ENCODE results near the gene SAG.
A peak's percentile ranks its signal among the peaks of the same experiment; 100 is the strongest.
"Not testable (repeated sequence)": the region's sequence is repeated elsewhere in the genome, so short reads cannot be mapped to it uniquely, and the experiment has no call there.

Gene SAG

DNA sequence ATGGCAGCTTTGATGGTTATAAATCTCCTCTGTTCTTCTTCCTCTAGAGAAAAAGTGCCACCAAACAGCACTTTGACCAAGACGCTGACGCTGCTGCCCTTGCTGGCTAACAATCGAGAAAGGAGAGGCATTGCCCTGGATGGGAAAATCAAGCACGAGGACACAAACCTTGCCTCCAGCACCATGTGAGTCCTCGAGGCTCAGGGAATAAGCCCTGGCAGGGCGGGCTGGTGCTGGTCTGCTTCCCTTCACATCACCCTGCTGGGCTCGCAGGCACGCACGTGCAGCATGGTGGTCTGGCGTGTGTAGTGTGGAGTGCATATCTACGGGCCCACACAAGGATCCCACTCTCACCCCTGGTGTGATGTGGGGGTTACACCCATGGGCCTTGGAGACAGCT lies 27.3 kb downstream of the SAG start:
- no peak for DNase-seq

DNA sequence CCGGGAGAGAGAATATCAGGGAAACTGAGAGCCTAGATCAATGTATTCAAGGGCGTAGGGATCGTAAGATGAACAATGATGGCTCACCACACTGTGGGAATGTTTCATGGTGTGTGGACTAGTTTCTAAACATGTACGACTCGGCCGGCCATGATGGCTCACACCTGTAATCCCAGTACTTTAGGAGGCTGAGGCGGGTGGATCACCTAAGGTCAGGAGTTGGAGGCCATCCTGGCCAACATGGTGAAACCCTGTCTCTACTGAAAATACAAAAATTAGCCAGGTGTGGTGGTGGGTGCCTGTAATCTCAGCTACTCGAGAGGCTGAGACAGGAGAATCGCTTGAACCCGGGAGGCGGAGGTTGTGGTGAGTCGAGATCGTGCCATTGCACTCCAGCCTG lies 28.5 kb downstream of the SAG start:
- not testable (repeated sequence) for DNase-seq

DNA sequence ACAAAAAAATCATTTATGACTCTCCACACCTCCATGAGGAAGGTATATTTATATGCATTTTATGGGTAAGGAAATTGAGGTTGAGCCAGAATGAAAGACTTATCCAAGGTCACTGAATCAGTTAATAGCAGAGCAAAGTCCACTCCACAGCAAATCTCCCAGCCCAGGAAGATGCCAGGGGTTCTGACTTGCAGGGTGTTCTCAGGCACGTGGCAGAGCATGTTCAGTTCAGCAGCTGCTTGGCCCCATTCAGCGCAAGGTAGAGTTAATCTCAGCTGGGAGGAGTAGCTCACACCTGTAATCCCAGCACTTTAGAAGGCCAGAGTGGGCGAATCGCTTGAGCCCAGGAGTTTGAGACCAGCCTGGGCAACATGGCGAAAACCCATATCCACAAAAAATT lies 28.9 kb downstream of the SAG start:
- no peak for DNase-seq

DNA sequence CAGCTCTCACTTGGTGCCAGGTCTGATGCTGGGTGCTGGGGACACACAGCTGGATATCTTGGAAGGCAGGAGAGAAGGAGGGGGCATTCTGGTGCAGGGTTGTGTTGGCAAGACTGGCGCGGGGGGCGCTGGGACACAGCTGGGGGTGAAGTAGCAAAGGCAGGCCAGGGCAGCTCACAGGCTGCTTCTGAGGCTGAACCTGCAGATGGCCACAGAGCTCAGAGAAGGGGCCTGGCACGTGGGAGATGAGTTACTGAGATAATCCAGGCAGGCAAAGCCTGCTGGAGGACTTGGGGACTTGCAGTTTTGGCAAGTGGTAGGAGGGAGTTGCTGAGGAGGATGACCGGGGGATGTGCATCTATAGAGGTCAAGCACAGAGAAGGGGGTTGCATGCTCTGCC lies 30.4 kb downstream of the SAG start:
- DNase-seq: no peak

DNA sequence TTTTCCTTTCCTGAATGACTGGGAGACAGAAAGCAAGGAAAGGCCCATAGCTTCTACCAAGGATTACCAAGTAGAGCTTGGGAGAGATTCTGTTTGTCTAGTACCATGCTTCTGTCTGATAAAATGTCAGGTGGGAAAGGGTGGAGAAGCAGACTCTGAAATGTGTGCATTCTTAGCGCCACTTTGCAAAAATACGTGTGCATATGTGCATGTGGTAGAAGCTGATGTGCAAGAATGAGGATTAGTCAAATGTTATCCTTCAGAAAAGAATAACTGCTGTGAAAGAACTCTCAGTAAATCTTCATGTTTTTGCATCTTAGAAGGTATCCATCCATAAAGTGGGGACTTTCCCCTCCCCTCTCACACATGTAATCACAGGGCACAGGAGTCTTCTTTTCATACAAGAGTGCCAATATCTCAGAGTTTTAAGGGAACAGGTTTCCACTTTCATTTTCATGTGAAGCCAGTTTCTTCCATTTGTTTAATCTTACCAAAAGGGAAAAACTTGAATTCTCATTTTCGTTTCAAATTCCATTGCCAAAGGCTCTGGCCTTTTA lies 31.3 kb downstream of the SAG start:
- DNase-seq: no peak

DNA sequence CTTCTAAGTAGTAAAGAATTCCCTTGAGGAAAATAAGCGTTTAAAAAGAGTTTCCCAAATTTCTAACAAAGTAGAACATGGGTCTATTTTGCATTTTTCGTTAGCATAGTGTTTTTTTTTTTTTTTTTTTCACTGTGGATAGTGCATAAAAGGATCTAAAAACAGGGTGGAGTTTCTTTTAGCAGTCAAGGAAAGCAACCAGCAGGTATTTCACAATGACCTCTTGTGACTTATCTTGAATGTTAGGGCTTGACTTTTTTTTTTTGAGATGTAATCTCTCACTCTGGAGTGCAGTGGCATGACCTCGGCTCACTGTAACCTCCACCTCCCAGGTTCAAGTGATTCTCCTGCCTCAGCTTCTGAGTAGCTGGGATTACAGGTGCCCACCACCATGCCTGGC lies 31.8 kb downstream of the SAG start:
- no peak for DNase-seq

DNA sequence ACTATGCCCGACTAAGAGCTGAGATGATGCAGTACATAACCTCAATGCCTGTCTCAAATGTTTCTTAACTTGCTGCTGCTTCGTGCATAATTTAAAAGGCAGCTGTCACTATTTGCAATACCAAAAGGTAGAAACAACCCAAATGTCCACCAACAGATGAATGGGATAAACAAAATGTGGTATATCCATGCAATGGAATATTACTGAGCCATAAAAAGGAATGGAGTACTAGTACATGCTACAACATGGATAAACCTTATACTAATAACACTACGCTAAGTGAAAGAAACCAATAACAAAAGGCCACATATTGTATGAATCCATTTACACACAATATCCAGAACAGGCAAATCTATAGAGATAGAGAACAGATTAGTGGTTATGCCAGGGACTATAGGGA lies 33.7 kb downstream of the SAG start:
- no peak for DNase-seq

DNA sequence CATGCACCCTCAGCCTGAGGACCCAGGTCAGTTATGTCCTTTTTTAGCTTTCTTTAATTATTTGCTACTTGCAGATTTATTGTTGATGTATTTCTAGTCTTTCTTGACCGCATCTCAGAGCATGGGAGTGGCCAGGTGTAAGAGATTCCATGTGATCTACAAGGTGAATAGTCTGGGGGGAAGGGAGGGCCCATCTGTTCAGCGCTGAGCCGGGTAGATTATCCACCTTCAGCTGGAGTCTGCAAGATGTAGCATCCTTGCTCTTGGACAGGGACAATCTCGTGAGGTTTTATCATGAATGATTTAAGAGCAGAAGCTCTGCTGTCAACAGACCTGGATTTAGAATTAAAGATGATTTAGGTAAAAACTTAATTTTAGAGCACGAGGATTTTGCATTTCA lies 34.7 kb downstream of the SAG start:
- no peak for DNase-seq

DNA sequence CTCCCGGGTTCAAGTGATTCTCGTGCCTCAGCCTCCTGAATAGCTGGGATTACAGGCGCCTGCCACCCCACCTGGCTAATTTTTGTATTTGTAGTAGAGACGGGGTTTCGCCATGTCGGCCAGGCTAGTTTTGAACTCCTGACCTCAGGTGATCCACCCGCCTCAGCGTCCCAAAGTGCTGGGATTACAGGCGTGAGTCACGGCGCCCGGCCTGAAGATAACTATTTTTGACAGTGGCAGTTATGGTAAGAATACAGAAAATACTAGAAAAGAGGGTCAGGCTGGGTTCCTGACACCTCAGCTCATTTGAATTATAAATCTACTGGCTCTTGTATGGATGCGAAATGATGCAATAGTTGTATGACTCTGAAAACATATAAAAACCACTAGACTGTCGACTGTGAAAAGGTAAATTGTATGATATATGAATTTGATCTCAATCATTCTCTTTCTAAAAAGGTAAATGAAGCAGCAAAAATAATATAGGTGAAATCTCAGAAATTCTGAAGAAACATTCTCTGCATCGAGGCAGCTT lies 35.6 kb downstream of the SAG start:
- DNase-seq: no peak

DNA sequence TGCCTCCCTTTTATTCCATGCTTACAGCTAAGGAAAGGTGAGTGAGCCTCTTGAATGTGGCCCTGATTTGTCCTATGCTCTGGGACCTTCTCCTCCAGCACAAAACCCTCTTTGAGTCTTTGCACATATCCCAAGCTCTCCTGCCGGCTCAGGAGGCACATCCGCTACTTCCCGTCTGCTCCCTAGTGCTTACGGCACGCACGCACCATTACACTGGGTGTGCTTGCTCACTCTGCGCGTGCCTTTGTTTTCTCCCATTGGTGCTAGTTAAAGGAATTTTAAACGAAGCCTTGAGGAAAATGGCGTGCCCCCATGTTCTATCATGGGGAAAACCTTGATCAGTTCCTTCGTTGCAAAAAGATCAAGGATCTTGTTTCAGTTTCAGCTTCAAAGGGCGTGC lies 38.8 kb downstream of the SAG start:
- DNase-seq: no peak

DNA sequence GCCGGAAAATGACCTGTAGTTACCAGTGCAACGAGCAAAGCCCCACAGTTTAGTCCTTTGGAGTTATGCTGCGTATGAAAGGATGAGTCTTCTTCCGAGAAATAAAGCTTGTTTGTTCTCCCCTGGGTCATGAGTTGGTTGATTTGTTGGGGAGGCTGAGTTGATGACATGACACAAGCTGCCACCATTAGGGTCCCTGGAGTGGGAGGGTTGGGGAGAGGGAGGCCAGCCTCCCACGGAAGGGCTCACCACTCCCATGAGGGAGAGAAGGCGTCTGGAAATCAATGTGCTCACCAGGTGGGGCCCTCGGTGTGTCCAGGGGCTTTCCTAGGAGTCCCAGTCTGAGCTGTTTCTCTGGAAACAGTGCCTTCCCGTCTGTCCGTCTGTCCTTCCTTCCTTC lies 39.3 kb downstream of the SAG start:
- DNase-seq: no peak

DNA sequence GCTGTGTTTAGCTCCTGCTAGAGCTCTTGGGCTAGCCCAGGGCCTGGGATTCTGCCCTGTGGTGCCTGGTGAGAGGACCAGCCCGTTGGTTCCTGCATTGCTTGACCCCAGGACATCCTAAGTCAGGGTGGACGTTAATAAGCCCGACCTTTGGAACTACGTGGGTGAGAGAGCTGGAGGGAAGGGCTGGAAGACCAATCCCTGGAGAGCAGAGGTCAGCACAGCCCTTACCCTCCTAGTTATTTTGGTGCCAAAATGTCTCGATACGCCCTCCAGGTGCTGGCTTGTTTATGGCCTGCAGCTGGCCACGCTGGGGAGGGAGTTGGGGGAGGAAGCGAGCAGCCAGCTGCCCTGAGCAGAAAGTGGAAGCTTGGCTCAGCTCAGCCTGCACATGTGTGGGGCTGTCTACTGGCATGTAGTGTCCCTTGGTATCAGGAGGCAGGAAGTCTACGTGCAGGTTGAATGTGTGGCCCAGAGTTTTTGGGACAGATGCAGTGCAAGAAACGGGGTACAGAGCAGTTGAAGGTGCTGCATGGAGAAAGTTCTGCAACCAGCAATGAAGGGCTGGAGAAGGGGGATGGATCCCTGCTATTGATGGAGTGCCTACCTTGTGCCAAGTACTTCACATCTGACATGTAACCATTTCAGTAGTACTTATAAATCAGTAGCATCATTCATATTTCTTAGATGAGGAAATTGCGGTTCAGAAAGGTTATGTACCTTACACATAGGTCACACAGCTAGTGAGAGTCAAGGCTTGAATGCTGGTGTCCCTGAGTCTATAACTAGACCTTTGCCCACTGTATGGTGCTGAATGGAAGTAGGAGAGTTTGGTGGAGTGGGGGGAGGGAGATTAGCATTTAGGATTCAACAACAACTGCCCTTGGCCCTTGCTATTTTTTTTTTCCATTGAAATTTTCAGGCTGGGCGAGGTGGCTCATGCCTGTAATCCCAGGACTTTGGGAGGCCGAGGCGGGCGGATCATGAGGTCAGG lies 41.7 kb downstream of the SAG start:
- DNase-seq: no peak

DNA sequence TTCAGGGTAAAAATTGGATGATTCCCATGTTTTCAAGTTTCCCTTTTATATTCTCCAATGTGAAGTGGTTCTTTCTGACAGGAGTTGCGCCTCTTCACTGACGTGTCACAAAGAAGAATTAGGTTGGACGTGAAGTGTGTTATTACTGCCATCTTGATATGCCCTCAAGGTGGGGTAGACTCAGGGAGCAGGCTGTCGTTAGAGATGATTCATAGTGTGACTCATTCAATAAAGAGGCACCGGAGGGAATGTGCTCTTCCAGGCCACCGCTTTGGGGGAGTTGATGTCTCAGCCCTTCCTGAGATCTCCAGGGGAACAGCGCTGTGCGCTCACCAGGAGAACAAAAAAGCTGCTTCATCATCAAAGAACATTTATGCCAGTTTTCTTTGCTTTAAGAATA lies 43.1 kb downstream of the SAG start:
- peak; percentile 92 for DNase-seq

DNA sequence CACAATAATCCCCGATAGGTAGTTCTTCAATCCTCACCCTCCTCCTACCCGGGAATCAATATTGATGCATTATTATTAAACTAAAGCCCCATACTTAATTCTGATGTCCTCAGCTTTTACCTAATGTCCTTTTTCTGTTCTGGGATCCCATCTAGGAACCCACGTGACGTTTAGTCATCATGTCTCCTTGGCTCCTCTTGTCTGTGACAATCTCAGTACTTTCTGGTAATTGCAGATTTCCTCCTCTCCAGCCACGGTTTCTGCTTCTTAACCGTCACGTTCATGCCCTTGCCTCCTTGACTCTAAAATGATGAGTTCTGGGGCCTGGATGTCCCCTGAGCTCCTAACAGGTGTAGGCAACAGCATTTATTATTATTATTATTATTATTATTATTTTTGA lies 43.8 kb downstream of the SAG start:
- DNase-seq: peak; percentile 16

DNA sequence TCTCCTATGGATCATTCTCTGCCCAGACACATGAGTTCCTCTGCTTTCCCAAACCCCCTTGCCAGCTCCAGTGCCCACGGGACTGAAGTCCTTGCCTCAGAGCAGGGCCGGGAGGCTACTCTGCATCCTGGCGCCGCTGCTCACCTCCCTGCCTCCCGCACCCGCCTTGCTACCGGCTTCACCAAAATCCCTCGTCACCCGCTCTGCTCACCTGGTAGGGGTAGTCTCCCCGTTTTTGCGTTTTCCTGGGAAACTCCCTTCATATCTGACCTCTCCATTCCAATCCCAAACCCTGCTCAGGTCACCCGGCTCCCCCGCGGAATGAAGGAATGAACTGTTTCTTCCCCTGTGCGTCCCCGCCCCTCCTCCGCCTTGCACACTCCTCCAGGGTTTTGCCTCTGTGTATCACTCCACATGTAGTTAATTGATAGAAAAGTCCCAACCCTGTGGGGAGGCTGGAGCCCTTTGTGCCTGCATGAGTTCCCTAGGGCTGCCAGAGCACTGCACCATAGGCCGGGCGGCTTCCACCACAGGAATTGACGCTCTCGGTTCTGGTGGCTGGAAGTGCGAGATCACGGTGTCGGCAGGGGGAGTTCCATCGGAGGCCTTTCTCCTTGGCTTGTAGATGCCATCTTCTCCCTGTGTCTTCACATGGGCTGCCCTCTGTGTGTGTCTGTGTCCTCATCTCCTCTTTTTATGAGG lies 44.7 kb downstream of the SAG start:
- DNase-seq: no peak

DNA sequence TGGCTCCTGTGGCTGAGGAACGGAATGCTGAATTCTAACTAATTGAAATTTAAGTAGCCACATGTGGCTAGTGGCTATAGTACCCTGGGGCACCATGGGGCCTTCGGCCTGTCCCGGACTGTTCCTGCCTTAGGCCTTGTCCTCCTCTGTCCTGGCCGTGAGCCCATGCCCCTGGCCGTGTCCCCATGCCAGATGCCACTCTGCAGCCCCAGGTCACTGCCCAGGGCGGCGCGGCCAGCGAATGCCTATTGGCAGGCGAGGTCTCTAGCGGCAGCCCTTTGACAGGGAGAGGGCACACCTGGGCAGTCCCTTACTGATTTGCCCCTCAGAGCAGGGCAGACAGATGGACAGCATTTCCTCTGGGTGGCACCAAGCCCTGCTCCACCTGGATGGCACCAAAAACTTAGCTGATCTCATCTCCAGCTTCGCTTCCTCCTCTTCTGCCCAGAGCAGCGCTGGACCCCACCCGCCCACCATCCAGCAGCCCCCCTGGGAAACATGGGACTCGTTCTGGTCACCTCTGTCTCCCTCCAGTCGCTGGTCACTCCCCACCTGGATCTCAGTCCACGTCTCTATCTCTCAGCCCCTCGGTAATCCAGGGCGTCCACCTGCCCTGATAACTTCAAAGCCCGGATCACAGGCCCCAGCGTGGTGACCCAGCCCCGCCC lies 45.6 kb downstream of the SAG start:
- DNase-seq: no peak

DNA sequence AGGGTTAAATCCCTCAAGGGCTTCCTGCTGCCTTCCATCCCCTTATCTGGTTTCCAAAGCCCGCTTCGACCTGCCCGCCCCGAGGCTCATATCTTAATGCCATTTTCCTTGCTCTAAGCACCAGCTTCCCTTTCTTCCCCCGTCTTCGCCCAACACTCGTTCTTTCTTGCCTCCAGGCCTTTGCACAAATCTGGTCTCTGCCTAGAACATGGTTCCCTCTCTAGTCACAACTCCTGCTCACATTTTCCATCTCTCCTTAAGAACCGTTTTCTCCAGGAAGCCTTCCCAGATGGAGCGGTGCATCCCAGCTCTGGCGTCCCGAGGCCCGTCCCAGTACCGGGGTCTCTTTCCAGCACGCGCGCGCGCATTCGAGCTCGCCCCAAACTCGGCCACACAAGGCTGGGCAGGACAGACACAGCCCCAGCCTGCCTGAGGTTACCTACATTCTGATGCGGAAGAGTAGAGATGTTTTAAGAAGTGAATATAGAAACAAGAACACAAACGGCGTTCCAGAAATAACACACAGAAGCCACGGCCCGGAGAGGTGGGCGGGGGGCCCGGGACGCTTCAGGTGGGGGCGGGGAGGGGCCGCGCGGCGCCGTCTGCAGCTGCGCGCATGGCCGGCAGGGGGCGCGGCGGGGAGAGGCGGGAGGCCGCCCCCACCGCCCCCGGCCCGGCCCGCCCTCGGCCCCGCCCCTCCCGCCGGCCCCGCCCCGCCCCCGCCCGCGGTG lies 46.3 kb downstream of the SAG start, which contains the start of gene DGKD:
DGKD (plus strand) TSS at position 726 of the 731 bp plus-strand sequence. CDS start 25 bp downstream, outside the sequence.
- peak; percentile 56 for DNase-seq

DNA sequence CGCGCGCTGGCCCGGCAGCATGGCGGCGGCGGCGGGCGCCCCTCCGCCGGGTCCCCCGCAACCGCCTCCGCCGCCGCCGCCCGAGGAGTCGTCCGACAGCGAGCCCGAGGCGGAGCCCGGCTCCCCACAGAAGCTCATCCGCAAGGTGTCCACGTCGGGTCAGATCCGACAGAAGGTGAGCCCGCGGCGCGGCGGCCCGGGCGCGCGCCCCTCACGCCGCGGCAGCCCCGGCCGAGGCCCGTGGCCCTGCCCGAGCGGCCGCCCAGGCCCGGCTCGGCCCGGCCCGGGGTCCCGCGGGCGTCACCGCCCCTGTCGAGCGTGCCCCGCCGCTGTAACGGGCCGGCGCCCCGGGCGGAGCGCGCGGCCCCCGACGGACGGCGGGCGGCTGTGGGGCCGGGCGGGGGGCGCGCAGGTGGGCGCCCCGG lies 46.9 kb downstream of the SAG start:
- no peak for DNase-seq

DNA sequence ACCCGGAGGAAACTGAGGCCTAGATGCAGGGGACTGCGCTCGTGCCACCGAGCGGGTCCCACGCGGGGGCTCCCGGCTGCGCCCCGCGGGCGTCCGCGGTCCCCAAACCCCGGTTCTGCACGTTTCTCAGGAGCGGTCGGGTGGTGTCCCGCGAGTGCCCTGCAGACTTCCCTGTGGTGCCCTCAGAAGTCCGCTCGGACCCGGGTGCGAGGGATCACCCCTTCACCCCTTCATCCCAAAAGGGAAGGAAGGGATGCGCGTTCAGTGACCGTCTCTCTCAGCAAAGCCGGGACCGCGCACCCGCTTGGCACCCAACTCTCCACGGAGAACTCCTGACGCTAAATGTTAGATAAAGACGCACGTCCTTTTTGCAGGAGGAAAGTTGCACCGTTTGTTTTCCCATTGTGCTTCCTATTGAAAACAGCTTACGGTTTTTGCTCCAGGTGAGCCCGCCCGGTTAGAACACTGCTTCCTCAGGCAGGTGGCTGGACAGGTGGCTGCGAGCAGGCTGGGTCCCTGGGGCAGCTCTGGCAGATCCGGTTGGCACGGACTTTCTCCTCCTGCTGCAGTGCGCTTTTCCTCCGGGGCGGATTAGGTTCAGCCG lies 47.5 kb downstream of the SAG start:
- DNase-seq: no peak

DNA sequence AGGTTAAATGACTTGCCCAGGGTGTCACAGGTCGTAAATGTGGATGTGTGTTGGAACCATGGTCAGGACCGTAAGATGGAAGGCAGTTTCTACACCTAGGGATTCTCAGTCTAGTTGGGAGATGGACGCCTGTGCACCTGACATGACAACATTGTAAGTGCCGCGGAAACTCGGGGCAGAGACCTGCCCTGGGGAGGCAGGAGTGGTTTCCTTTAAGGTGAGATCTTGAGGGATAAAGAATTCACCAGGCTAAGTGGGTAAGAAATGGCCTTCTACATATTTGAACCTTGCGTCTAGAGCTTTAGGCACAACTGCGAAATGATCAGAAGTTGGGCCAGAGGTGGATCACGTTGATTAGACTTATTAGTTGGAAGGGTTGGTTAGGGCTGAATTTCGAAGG lies 48.3 kb downstream of the SAG start:
- DNase-seq: no peak

DNA sequence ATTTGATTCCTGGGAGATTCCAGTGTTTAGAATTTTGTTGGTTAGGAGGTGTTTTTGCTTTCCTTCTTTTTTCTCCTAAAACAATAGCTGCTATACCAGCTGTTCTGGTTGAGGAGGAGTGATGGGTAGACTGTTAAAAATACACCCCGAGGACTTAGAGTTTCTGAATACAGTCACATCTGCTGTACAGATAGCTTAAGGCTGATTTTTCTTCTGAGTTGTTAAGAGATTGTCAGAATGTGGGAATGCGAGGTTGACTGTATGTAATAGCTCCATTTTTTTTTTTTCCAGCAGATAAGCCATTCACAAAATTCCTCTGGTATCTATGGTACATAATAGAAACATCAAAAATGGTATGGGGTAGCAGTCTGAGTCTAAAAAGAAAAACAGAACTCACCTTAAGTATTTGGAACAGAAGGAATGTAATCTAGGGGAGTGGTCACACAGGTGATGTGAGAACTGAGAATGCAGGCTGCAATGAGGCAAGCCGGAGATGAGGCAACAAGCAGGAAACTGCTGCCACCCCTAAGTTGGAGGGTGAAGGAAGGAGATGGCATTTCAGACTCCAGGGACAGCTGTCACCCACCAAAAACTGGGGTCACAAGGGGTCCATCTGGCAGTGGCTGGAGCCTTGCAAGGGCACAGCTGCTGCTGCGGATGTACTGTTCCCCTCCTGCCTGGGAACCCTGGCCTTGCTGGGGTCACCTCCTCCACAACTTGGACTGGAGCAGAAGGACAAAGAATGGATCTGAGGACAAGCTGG lies 49.1 kb downstream of the SAG start:
- no peak for DNase-seq
